Measurements from ENCODE around the gene PHLDB1. TPM values are rescaled to one million over a fixed set of nuclear protein-coding genes. Genes with fewer than 3 reads are reported as not detected.

The PHLDB1 gene
- total and polyA plus RNA-seq, 2 donors (not counting 3 experiments of a cell fraction or from before 2014, with no cell fraction given) = 99.7 to 183 TPM

DNA sequence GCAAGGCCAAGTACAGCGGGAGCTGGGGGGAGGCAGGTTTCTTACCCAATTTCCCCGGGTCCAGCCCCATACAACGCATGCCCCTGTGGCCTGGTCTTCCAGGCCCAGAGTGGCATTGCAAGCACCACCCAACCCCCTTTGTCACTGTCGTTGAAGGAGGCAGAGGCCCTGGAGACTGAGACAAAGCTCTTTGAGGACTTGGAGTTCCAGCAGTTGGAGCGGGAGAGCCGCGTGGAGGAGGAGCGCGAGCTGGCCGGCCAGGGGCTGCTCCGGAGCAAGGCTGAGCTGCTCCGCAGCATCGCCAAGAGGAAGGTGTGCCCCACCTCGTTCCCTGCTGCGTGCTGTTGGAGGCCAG lies 27.8 kb downstream of the PHLDB1 start:
- Histone ChIP-seq H3K79me2 (ENCODE audit: control insufficient read depth, insufficient read depth, low read length) (peaks cover 7% of the 10 kb centered on the region), H3K4me1 (ENCODE audit: control insufficient read depth, extremely low read depth, insufficient read depth, low read length) (no peaks in the 10 kb centered on the region), H2AFZ (ENCODE audit: low read depth, low read length) (no peak overlapping the region), H3K27ac (ENCODE audit: insufficient read depth, low read depth, low read length) (no peak overlapping the region), H3K4me3 (replicated peaks in 1 of 3; ENCODE audit: insufficient read depth in 1 of 3, low read depth in 1 of 3, low read length in 3 of 3) (no peak overlapping the region), H3K9me3 (replicated peaks; ENCODE audit: control insufficient read depth, insufficient read depth, low read length) (no peaks in the 10 kb centered on the region), H3K36me3 (ENCODE audit: control insufficient read depth in 2 of 2, extremely low read depth in 1 of 2, insufficient read depth in 2 of 2, low read length in 2 of 2) (peaks cover 40 to 57% of the 10 kb centered on the region in 2 experiments), H4K20me1 (replicated peaks; ENCODE audit: control insufficient read depth, extremely low read depth, insufficient read depth, low read length) (no peaks in the 10 kb centered on the region), H3K4me2 (ENCODE audit: insufficient read depth, low read length) (no peak overlapping the region), H3K27me3 (ENCODE audit: control insufficient read depth in 2 of 2, insufficient read depth in 2 of 2, low read length in 2 of 2) (no peaks in the 10 kb centered on the region), H3K9ac (replicated peaks; ENCODE audit: extremely low read depth, insufficient read depth, low read length) (no peak overlapping the region), H3K9me1 (replicated peaks; ENCODE audit: control insufficient read depth, extremely low read depth, insufficient read depth, low read length) (no peaks in the 10 kb centered on the region)
- no peak for TF ChIP-seq GATA2 (IDR thresholded peaks at IDR 0.05; ENCODE audit: insufficient read depth, insufficient read length, low read depth, low read length)
- no peak for TF ChIP-seq POLR2A (IDR thresholded peaks at IDR 0.05; ENCODE audit: low read depth, low read length)
- TF ChIP-seq POLR2AphosphoS5 (IDR thresholded peaks at IDR 0.05; ENCODE audit: insufficient read depth, low read depth, low read length) = peak; percentile 1
- TF ChIP-seq, protein P1, sequence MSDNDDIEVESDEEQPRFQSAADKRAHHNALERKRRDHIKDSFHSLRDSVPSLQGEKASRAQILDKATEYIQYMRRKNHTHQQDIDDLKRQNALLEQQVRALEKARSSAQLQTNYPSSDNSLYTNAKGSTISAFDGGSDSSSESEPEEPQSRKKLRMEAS (IDR thresholded peaks at IDR 0.05; ENCODE audit: insufficient read depth, insufficient read length) = no peak
- TF ChIP-seq JUN (IDR thresholded peaks at IDR 0.05; ENCODE audit: borderline replicate concordance, insufficient read depth, insufficient read length, low read depth) = no peak
- no peak for TF ChIP-seq EZH2 (IDR thresholded peaks at IDR 0.05; ENCODE audit: borderline replicate concordance, low read depth, low read length, severe bottlenecking)
- DNase-seq (ENCODE audit: low read depth, low spot score) (no peak), FAIRE-seq (no peak)
- no TSS peak for BruUV-seq (replicated peaks)
- intact Hi-C loops (cut with micrococcal nuclease) (loop anchor here (2.0 kb wide), 1 partner anchor 24 kb away; no protein-coding TSS in a partner anchor), dilution Hi-C loops (cut with MboI; ENCODE audit: extremely low pct_ligation_motif_present, low sequenced_read_pairs) (no loop called here)
- POLR2A ChIA-PET = interaction anchor here (0.9 kb wide), 1 partner anchor 8 kb away, joined by 3 read pairs; no protein-coding TSS in a partner anchor
- CTCF ChIA-PET = interaction anchor here (0.8 to 4.2 kb wide), 12 partner anchors 9 to 40 kb away, joined by 3 to 23 read pairs (median 4); no protein-coding TSS in a partner anchor

DNA sequence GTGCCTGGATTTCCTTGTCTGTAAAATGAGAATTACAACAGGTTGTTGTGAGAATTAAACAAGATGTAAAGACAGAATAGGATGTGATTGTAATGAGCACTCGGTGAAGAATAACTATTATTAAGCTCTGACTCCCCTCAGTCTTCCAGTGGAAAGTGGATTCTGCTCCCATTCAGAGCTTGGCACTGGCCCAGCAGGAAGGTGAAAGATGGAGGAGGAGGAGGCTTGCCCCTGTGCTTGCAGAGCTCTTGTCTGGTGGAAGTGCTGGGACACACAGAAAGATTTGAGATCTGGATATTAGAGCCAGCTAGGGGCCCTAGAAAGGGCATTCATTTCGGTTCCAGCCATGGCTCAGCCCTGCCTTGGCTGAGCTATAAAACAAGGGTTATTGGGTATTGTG lies 28.2 kb downstream of the PHLDB1 start:
- intact Hi-C loops (cut with micrococcal nuclease) = loop anchor here (2.0 kb wide), 1 partner anchor 25 kb away; no protein-coding TSS in a partner anchor

More for the DNA sequence above, 28.2 kb downstream of the PHLDB1 start:
- CTCF ChIA-PET = interaction anchor here (0.8 to 4.2 kb wide), 16 partner anchors 9 to 41 kb away, joined by 3 to 23 read pairs (median 4); partner anchors contain the start of gene PHLDB1
- POLR2A ChIA-PET = interaction anchor here (0.9 to 2.3 kb wide), 2 partner anchors 9 to 15 kb away, joined by 3 to 11 read pairs; no protein-coding TSS in a partner anchor
- H3K27me3 ChIP-seq (ENCODE audit: control insufficient read depth in 2 of 2, insufficient read depth in 2 of 2, low read length in 2 of 2) = no peaks in the 10 kb centered on the region
- no peaks in the 10 kb centered on the region for H3K9me3 ChIP-seq (replicated peaks; ENCODE audit: control insufficient read depth, insufficient read depth, low read length)
- H4K20me1 ChIP-seq (replicated peaks; ENCODE audit: control insufficient read depth, extremely low read depth, insufficient read depth, low read length) = no peaks in the 10 kb centered on the region
- no peak overlapping the region for H3K27ac ChIP-seq (ENCODE audit: insufficient read depth, low read depth, low read length)
- TF ChIP-seq, protein P1 (IDR thresholded peaks at IDR 0.05; ENCODE audit: insufficient read depth, insufficient read length) = no peak
- TF ChIP-seq, protein P2, sequence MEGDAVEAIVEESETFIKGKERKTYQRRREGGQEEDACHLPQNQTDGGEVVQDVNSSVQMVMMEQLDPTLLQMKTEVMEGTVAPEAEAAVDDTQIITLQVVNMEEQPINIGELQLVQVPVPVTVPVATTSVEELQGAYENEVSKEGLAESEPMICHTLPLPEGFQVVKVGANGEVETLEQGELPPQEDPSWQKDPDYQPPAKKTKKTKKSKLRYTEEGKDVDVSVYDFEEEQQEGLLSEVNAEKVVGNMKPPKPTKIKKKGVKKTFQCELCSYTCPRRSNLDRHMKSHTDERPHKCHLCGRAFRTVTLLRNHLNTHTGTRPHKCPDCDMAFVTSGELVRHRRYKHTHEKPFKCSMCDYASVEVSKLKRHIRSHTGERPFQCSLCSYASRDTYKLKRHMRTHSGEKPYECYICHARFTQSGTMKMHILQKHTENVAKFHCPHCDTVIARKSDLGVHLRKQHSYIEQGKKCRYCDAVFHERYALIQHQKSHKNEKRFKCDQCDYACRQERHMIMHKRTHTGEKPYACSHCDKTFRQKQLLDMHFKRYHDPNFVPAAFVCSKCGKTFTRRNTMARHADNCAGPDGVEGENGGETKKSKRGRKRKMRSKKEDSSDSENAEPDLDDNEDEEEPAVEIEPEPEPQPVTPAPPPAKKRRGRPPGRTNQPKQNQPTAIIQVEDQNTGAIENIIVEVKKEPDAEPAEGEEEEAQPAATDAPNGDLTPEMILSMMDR (IDR thresholded peaks at IDR 0.05; ENCODE audit: extremely low read depth in 1 of 2, insufficient read depth in 1 of 2, low read depth in 1 of 2, low read length in 2 of 2) = no peak
- TF ChIP-seq POLR2A (IDR thresholded peaks at IDR 0.05; ENCODE audit: low read depth, low read length) (no peak), MYC (IDR thresholded peaks at IDR 0.05; ENCODE audit: low read depth, low read length) (no peak)
- H3K4me3 ChIP-seq (replicated peaks in 1 of 3; ENCODE audit: insufficient read depth in 1 of 3, low read depth in 1 of 3, low read length in 3 of 3) = no peak overlapping the region
- no peak overlapping the region for H3K4me2 ChIP-seq (ENCODE audit: insufficient read depth, low read length)
- H3K9ac ChIP-seq (replicated peaks; ENCODE audit: extremely low read depth, insufficient read depth, low read length) = no peak overlapping the region
- H2AFZ ChIP-seq (ENCODE audit: low read depth, low read length) = no peak overlapping the region
- BruUV-seq (replicated peaks) = no TSS peak
- H3K9me1 ChIP-seq (replicated peaks; ENCODE audit: control insufficient read depth, extremely low read depth, insufficient read depth, low read length) = no peaks in the 10 kb centered on the region
- peaks cover 42 to 59% of the 10 kb centered on the region in 2 experiments for H3K36me3 ChIP-seq (ENCODE audit: control insufficient read depth in 2 of 2, extremely low read depth in 1 of 2, insufficient read depth in 2 of 2, low read length in 2 of 2)
- no peak for DNase-seq (ENCODE audit: low read depth, low spot score)
- FAIRE-seq = no peak
- H3K4me1 ChIP-seq (ENCODE audit: control insufficient read depth, extremely low read depth, insufficient read depth, low read length) = no peaks in the 10 kb centered on the region
- peaks cover 7% of the 10 kb centered on the region for H3K79me2 ChIP-seq (ENCODE audit: control insufficient read depth, insufficient read depth, low read length)
- dilution Hi-C loops (cut with MboI; ENCODE audit: extremely low pct_ligation_motif_present, low sequenced_read_pairs) = no loop called here
